PC-9 (cell line): ENCODE measurements around the gene TBL2. TPM values are rescaled to one million over a fixed set of nuclear protein-coding genes. Genes with fewer than 3 reads are reported as not detected.
A peak's percentile ranks its signal among the peaks of the same experiment; 100 is the strongest.

Source experiments
- BruUV-seq: library from RNA; stranded (reverse); fragments of 400-500 nt; replicated peaks from 2 replicates; lab custom pipeline; 2021; lab: Mats Ljungman, UMichigan
- CTCF ChIA-PET: fragments of 300-600 bp; sonication (Branson Sonifier 250); formaldehyde crosslinking; loops from one replicate; lab custom pipeline; 2022; ENCODE audit warnings: antibody characterized with exemption; lab: Charles Lee
- POLR2A ChIA-PET: fragments of 300-600 bp; sonication (Branson Sonifier 250); formaldehyde crosslinking; loops from one replicate; lab custom pipeline; 2022; ENCODE audit warnings: antibody characterized with exemption; ENCODE audit not compliant: unreplicated experiment; lab: Charles Lee
- DNase-seq, 2 experiments: peaks; one replicate each; pipeline versions ENCODE4 v3.0.0 to v3.0.0-alpha.2; 2015 to 2022; ENCODE audit warnings: mixed read lengths in 1 of 2
- H2AFZ ChIP-seq: fragments of 200-600 bp; sonication (generic); 2 replicates; pipeline ENCODE4 v1.8.1; 2017; ENCODE audit warnings: antibody characterized with exemption
- H3F3A ChIP-seq: fragments of 200-600 bp; sonication (generic); 2 replicates; pipeline ENCODE4 v1.8.1; 2017; ENCODE audit warnings: antibody characterized with exemption, mild to moderate bottlenecking, low read depth; ENCODE audit not compliant: insufficient read depth
- H3K27ac ChIP-seq: fragments of 200-600 bp; sonication (generic); 2 replicates; pipeline ENCODE4 v1.6.1; 2016; ENCODE audit warnings: mixed run types
- H3K27me3 ChIP-seq: fragments of 200-600 bp; sonication (generic); 2 replicates; pipeline ENCODE4 v1.6.1; 2016; ENCODE audit warnings: low read depth, mixed run types; ENCODE audit not compliant: insufficient read depth
- H3K36me3 ChIP-seq: fragments of 200-600 bp; sonication (generic); 2 replicates; pipeline ENCODE4 v1.6.1; 2016; ENCODE audit warnings: low read depth, mixed run types
- H3K4me1 ChIP-seq: fragments of 200-600 bp; sonication (generic); replicated peaks from 2 replicates; pipeline ENCODE4 v1.6.1; 2016; ENCODE audit warnings: mixed run types; ENCODE audit not compliant: insufficient read depth
- H3K4me2 ChIP-seq: fragments of 200-600 bp; sonication (generic); 2 replicates; pipeline ENCODE4 v1.6.1; 2017; ENCODE audit warnings: mixed run types
- H3K4me3 ChIP-seq: fragments of 200-600 bp; sonication (generic); 2 replicates; pipeline ENCODE4 v1.6.1; 2016; ENCODE audit warnings: mixed run types
- H3K79me2 ChIP-seq: fragments of 200-600 bp; sonication (generic); 2 replicates; pipeline ENCODE4 v1.6.1; 2017; ENCODE audit warnings: low read depth, mixed run types
- H3K9me2 ChIP-seq: fragments of 200-600 bp; sonication (generic); 2 replicates; pipeline ENCODE4 v1.8.1; 2017; ENCODE audit warnings: mild to moderate bottlenecking; ENCODE audit not compliant: insufficient read depth
- H3K9me3 ChIP-seq: fragments of 200-600 bp; sonication (generic); 2 replicates; pipeline ENCODE4 v1.8.1; 2016; ENCODE audit warnings: low read depth; ENCODE audit not compliant: insufficient read depth
- H4K20me1 ChIP-seq: fragments of 200-600 bp; sonication (generic); 2 replicates; pipeline ENCODE4 v1.8.1; 2017; ENCODE audit not compliant: insufficient read depth
- EZH2 ChIP-seq: fragments of 200-600 bp; sonication (generic); IDR thresholded peaks from 2 replicates; pipeline ENCODE4 v1.8.0; 2017; ENCODE audit warnings: antibody characterized with exemption, low read depth
- intact Hi-C: fragments of 100-400 bp; cut with micrococcal nuclease; formaldehyde crosslinking; loops from one replicate; pipeline ENCODE4 v1.10.0; 2022; ENCODE audit not compliant: unreplicated experiment
- total RNA-seq: library from RNA; stranded (reverse); gene quantifications from 2 replicates; pipeline ENCODE4 v1.2.3, GENCODE V29; 2021
- TF ChIP-seq, protein P1 (sequence below): fragments of 200-600 bp; sonication (generic); conservative IDR thresholded peaks from 2 replicates; pipeline ENCODE4 v1.6.1; 2017; ENCODE audit warnings: mixed run types, antibody characterized with exemption, mild to moderate bottlenecking, moderate library complexity

Gene TBL2
- total RNA-seq, 1 experiment from 2014 or later: 49.2 TPM

DNA sequence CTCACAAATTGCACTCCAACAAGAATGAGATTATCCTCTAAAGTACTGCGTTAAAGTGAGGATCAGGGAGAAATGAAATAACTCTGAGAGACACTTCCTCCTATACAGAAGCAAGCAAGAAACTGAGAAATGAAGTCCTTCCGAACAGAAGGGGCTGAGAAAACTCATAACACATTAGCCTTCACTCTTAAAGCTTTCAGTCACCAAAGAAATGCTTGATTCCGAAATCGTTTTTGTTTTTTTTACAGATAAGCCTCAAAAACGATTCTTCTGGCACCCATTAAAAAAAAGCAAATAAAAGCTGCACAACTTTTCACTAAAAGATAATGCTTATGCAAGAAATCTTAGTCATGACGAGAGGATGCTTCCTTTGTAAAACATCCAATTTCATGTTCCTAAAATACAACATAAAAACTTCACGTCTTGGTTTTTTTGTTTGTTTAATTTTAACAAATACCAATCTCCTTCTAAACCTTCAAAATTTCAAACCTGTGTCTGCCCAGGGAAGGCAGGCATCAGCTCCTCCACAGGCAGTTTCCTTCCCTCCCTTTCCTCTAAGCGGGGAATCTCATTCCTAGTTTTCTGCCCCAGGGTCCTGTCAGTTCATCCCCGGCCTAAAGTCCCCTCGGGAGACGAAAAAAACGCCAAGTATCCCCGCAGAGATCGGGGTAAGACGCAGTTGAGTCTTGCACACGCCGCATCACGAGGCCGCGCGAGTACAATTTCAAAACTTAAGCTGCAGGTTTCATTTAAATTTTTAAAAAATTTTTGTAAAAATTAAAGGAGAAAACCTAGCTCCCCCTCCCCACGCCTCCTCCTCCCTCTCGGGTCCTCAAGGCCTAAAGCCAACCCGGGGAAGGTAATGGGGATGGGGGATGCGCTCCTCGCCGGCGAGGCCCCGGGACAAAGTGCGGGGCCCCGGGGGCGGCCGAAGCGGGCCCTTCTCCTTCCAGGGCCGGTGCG lies 57.4 kb downstream of the TBL2 start:
- intact Hi-C loops: loop anchor here (5.0 kb wide), 3 partner anchors 56 to 336 kb away; partner anchors contain the start of genes TBL2 and VPS37D
- peaks cover 28% of the 10 kb centered on the region for H3K4me1 ChIP-seq

GRCh38 chr7:73519867-73520672 lies 58.3 kb downstream of the TBL2 start:
- Histone ChIP-seq H3F3A (no peaks in the 10 kb centered on the region), H3K36me3 (peaks cover 15% of the 10 kb centered on the region), H3K27me3 (no peaks in the 10 kb centered on the region), H3K79me2 (peaks cover 64% of the 10 kb centered on the region), H4K20me1 (peaks cover 29% of the 10 kb centered on the region), H3K4me1 (peaks cover 28% of the 10 kb centered on the region), H3K27ac (peak overlapping the region; percentile 14), H3K4me2 (peak overlapping the region; percentile 96), H2AFZ (no peak overlapping the region), H3K4me3 (peak overlapping the region; percentile 84), H3K9me3 (no peaks in the 10 kb centered on the region), H3K9me2 (no peaks in the 10 kb centered on the region)
- no peak for DNase-seq
- intact Hi-C loops: loop anchor here (5.0 kb wide), 3 partner anchors 57 to 337 kb away; partner anchors contain the start of genes TBL2 and VPS37D
- TF ChIP-seq, protein P1, sequence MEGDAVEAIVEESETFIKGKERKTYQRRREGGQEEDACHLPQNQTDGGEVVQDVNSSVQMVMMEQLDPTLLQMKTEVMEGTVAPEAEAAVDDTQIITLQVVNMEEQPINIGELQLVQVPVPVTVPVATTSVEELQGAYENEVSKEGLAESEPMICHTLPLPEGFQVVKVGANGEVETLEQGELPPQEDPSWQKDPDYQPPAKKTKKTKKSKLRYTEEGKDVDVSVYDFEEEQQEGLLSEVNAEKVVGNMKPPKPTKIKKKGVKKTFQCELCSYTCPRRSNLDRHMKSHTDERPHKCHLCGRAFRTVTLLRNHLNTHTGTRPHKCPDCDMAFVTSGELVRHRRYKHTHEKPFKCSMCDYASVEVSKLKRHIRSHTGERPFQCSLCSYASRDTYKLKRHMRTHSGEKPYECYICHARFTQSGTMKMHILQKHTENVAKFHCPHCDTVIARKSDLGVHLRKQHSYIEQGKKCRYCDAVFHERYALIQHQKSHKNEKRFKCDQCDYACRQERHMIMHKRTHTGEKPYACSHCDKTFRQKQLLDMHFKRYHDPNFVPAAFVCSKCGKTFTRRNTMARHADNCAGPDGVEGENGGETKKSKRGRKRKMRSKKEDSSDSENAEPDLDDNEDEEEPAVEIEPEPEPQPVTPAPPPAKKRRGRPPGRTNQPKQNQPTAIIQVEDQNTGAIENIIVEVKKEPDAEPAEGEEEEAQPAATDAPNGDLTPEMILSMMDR: no peak
- no peak for TF ChIP-seq EZH2
- CTCF ChIA-PET: no interaction called here
- POLR2A ChIA-PET: interaction anchor here (0.6 to 0.7 kb wide), 4 partner anchors 36 to 968 kb away, joined by 3 to 27 read pairs (median 7); no protein-coding TSS in a partner anchor
- TSS peak; percentile 21 for BruUV-seq

More for the DNA sequence above, 57.4 kb downstream of the TBL2 start:
- DNase-seq: no peak
- H3K27me3 ChIP-seq: no peaks in the 10 kb centered on the region
- peak overlapping the region; percentile 14 for H3K27ac ChIP-seq
- H2AFZ ChIP-seq: peak overlapping the region; percentile 81; the same call in 1 of the 2 replicates
- H4K20me1 ChIP-seq: peaks cover 24% of the 10 kb centered on the region
- POLR2A ChIA-PET: interaction anchor here (0.5 to 0.7 kb wide), 5 partner anchors 8 to 210 kb away, joined by 3 to 27 read pairs (median 5); no protein-coding TSS in a partner anchor
- TF ChIP-seq, protein P1: no peak
- TF ChIP-seq EZH2: no peak
- BruUV-seq: no TSS peak
- H3K4me3 ChIP-seq: peak overlapping the region; percentile 84
- peaks cover 13% of the 10 kb centered on the region for H3K36me3 ChIP-seq
- peaks cover 4% of the 10 kb centered on the region; the same call in 1 of the 2 replicates for H3F3A ChIP-seq
- no peaks in the 10 kb centered on the region for H3K9me2 ChIP-seq
- CTCF ChIA-PET: interaction anchor here (0.7 kb wide), 1 partner anchor 290 kb away, joined by 6 read pairs; no protein-coding TSS in a partner anchor
- no peaks in the 10 kb centered on the region for H3K9me3 ChIP-seq
- peak overlapping the region; percentile 96 for H3K4me2 ChIP-seq
- H3K79me2 ChIP-seq: peaks cover 55% of the 10 kb centered on the region

DNA sequence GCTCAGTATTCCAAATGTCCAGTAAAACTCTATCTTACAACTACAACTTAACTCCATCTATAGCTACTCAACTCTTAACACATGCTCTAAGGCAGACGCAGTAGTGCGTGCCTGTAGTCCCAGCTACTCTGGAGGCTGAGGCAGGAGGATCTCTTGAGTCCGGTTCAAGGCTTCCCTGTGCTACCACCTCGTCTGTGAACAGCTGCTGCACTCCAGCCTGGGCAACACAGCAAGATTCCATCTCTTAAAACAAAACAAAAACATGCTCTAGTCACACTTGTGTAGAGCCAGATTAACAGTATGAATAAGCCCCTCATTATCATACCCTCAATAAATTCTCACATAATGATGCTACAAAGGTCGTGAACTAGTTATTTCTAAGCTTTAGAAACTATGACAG lies 59.9 kb downstream of the TBL2 start:
- no peak overlapping the region for H3K27ac ChIP-seq
- DNase-seq: no peak
- peaks cover 80% of the 10 kb centered on the region for H3K79me2 ChIP-seq
- no peaks in the 10 kb centered on the region for H3K27me3 ChIP-seq
- BruUV-seq: no TSS peak
- H4K20me1 ChIP-seq: peaks cover 31% of the 10 kb centered on the region
- peak overlapping the region; percentile 96 for H3K4me2 ChIP-seq
- H3K9me2 ChIP-seq: no peaks in the 10 kb centered on the region
- peaks cover 28% of the 10 kb centered on the region for H3K4me1 ChIP-seq
- no peaks in the 10 kb centered on the region for H3K9me3 ChIP-seq
- H3K4me3 ChIP-seq: no peak overlapping the region
- H3F3A ChIP-seq: no peaks in the 10 kb centered on the region; the same call in 1 of the 2 replicates
- intact Hi-C loops: no loop called here
- ChIA-PET POLR2A (interaction anchor here (0.5 to 0.6 kb wide), 2 partner anchors 28 to 38 kb away, joined by 3 to 4 read pairs; no protein-coding TSS in a partner anchor), CTCF (interaction anchor here (0.5 to 0.6 kb wide), 2 partner anchors 21 to 64 kb away, joined by 4 to 5 read pairs; no protein-coding TSS in a partner anchor)
- H3K36me3 ChIP-seq: peaks cover 24% of the 10 kb centered on the region
- no peak overlapping the region for H2AFZ ChIP-seq
- TF ChIP-seq, protein P1: no peak
- no peak for TF ChIP-seq EZH2
